BLaER1 (cell line): ENCODE measurements around the gene RASGRF1.

Experiments
- H3K27ac ChIP-seq: shearing (Covaris generic); formaldehyde crosslinking; 2 replicates; pipeline ENCODE4 v1.8.1; 2022
- H3K27me3 ChIP-seq: shearing (Covaris generic); formaldehyde crosslinking; 2 replicates; pipeline ENCODE4 v1.8.1; 2022
- H3K36me3 ChIP-seq: shearing (Covaris generic); formaldehyde crosslinking; 2 replicates; pipeline ENCODE4 v1.8.1; 2022
- H3K4me1 ChIP-seq: shearing (Covaris generic); formaldehyde crosslinking; 2 replicates; pipeline ENCODE4 v1.8.1; 2022
- H3K4me2 ChIP-seq: shearing (Covaris generic); formaldehyde crosslinking; 2 replicates; pipeline ENCODE4 v1.8.1; 2022
- H3K4me3 ChIP-seq: shearing (Covaris generic); formaldehyde crosslinking; 2 replicates; pipeline ENCODE4 v1.8.1; 2022
- H3K9ac ChIP-seq: shearing (Covaris generic); formaldehyde crosslinking; 2 replicates; pipeline ENCODE4 v1.8.1; 2022
- H3K9me3 ChIP-seq: shearing (Covaris generic); formaldehyde crosslinking; 2 replicates; pipeline ENCODE4 v1.8.1; 2022
- H4K20me1 ChIP-seq: shearing (Covaris generic); formaldehyde crosslinking; 2 replicates; pipeline ENCODE4 v1.8.1; 2022
- Cebpa-rat ChIP-seq: shearing (Covaris generic); IDR thresholded peaks from 2 replicates; pipeline ENCODE4 v1.8.1; 2022

RASGRF1 gene

GRCh38 chr15:79099692-79100091 lies 9.1 kb upstream of the RASGRF1 start:
- no peak overlapping the region for H3K4me3 ChIP-seq
- H4K20me1 ChIP-seq, result no peaks in the 10 kb centered on the region
- H3K36me3 ChIP-seq, result no peaks in the 10 kb centered on the region
- H3K27me3 ChIP-seq, result peaks cover 5% of the 10 kb centered on the region; the same call in 1 of the 2 replicates
- peaks cover 23% of the 10 kb centered on the region for H3K9me3 ChIP-seq
- H3K4me2 ChIP-seq, result no peak overlapping the region
- no peak overlapping the region for H3K27ac ChIP-seq
- peaks cover 6% of the 10 kb centered on the region; the same call in 1 of the 2 replicates for H3K4me1 ChIP-seq
- no peak overlapping the region for H3K9ac ChIP-seq
- no peak for TF ChIP-seq Cebpa-rat

DNA sequence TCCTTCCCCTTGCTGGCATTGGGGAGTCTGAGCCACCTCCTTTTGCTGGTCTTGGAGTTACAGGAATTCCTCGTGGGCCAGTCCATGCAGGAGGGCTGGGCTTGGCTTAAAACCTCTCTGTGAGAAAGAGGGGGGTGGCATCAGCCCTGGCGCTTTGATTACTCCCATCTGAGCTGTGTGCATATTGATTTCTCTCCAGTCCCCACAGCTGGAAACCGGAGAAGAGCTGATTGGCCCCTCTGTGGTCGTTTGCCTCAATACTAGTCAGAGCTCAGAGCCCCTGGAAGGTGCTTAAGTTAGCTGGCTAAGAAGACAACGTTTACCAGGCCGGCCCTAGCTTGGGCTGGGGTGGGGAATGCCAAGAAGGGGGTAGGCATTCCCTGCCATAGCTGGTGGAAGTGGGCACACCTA lies 4.0 kb upstream of the RASGRF1 start:
- Histone ChIP-seq H3K36me3 (no peaks in the 10 kb centered on the region), H4K20me1 (peaks cover 20% of the 10 kb centered on the region), H3K27me3 (peaks cover 50% of the 10 kb centered on the region), H3K4me1 (peaks cover 18% of the 10 kb centered on the region), H3K27ac (no peak overlapping the region), H3K4me2 (no peak overlapping the region), H3K9ac (no peak overlapping the region), H3K4me3 (no peak overlapping the region), H3K9me3 (peaks cover 21% of the 10 kb centered on the region; the same call in 1 of the 2 replicates)
- TF ChIP-seq Cebpa-rat, result no peak

DNA sequence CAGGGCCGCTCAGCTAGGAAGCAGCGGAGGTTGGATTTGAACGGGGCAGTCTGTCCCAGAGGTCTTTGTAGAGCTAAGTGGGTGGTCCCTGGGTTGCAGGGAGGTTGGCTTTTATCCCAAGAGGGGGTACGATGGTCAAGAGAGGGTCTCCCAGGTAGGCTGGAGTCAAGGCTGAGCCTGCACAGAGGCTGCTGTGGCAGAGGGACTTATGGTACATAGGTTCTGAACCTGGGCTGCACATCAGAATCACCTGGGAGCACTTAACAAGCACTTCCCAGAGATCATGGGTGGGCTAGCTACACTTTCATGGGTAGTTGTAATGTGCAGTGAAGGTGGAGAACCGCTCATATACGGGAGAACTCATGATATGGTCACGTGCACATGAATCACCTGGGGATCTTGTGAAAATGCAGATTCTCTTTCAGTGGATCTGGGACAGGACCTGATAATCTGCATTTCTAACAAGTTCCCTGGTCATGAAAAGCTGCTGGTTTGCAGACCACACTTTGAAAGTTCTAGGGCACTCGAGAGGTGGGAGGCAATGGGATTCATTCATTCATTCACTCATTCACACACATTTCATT lies 2.9 kb upstream of the RASGRF1 start:
- Histone ChIP-seq H3K27me3 (peaks cover 62% of the 10 kb centered on the region), H3K9ac (no peak overlapping the region), H3K4me3 (no peak overlapping the region), H3K36me3 (no peaks in the 10 kb centered on the region), H3K4me1 (peaks cover 22% of the 10 kb centered on the region), H3K4me2 (no peak overlapping the region), H4K20me1 (peaks cover 32% of the 10 kb centered on the region), H3K9me3 (peaks cover 24% of the 10 kb centered on the region; the same call in 1 of the 2 replicates), H3K27ac (no peak overlapping the region)
- TF ChIP-seq Cebpa-rat, result no peak

GRCh38 chr15:79092382-79092781 lies 1.8 kb upstream of the RASGRF1 start:
- Histone ChIP-seq H3K27ac (no peak overlapping the region), H3K27me3 (peaks cover 72% of the 10 kb centered on the region), H3K36me3 (no peaks in the 10 kb centered on the region), H3K9me3 (peaks cover 24% of the 10 kb centered on the region; the same call in 1 of the 2 replicates), H3K4me2 (no peak overlapping the region), H3K9ac (no peak overlapping the region), H3K4me3 (no peak overlapping the region), H4K20me1 (peaks cover 34% of the 10 kb centered on the region), H3K4me1 (peaks cover 22% of the 10 kb centered on the region)
- TF ChIP-seq Cebpa-rat, result no peak

DNA sequence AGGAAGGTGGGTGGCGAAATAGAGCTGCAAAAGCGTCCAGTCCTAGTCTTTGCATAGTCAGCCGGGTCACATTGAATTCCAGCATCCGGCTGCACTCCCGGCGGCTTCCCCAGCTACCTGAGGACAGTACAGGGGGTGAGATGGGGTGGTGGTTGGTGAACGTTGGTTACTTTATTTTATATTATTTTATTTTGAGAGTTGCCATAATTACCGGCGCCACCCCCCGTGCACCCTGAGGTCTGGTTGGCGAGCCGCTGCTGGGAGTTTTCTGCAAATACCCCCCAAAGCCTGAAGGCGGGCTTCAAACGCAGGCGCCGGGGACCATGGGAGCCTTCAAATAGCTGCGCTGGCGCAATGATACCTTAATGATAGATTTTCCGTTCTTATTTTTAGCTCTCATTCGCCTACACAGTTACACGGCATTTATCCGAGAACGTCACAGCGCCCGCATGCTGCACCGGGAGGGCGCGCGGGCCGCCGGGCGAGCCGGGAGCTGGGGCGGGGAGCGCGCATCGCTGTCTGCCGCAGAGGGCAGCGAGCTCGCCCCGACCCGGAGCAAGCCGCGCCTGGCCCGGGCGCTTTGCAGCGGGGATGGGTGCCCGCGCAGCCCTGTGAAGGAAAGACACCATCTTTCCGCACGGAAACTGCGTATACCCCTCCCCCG lies 756 bp upstream of the RASGRF1 start:
- Histone ChIP-seq H4K20me1 (peaks cover 34% of the 10 kb centered on the region), H3K4me2 (peak overlapping the region; percentile 62), H3K4me1 (peaks cover 22% of the 10 kb centered on the region), H3K9ac (no peak overlapping the region), H3K27me3 (peaks cover 82% of the 10 kb centered on the region), H3K4me3 (peak overlapping the region; percentile 53), H3K36me3 (no peaks in the 10 kb centered on the region), H3K9me3 (peaks cover 24% of the 10 kb centered on the region; the same call in 1 of the 2 replicates), H3K27ac (no peak overlapping the region)
- no peak for TF ChIP-seq Cebpa-rat

- Histone ChIP-seq H3K27me3 (peaks cover 80% of the 10 kb centered on the region), H3K27ac (no peak overlapping the region), H3K4me2 (peak overlapping the region; percentile 62), H3K9me3 (peaks cover 24% of the 10 kb centered on the region; the same call in 1 of the 2 replicates), H3K36me3 (no peaks in the 10 kb centered on the region), H3K4me1 (peaks cover 22% of the 10 kb centered on the region), H3K4me3 (peak overlapping the region; percentile 53), H3K9ac (no peak overlapping the region), H4K20me1 (peaks cover 34% of the 10 kb centered on the region)
- TF ChIP-seq Cebpa-rat, result no peak
Observed at GRCh38 chr15:79089890-79090486, 592 bp downstream of the RASGRF1 start.

DNA sequence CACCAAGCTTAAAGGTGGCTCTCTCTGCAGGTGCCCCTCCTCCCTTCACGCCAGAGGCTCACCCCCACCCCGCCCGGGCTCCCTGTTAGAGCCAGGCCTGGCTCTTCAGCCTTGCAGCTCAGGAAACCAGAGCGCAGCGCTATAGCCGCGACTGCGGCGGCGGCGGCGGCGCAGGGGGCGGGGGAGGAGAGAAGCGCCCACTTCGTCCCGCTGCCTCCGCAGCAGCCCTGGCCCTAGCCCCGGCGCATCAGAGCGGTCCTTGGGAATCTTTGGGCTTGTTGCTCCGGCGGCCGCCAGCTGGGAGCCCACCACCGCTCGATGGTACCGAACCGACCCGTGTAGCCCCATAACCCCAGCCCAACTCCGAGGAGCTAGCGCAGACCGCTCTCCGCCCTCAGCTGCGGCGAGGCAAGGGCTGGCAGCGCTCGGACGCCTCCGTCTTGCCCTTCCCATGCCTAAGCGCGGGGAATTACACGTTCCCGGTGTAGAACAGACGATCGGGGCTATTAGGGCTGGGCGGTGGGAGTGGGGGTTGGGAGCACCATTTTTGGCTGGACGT lies 1.2 kb downstream of the RASGRF1 start:
- peaks cover 24% of the 10 kb centered on the region; the same call in 1 of the 2 replicates for H3K9me3 ChIP-seq
- no peak for TF ChIP-seq Cebpa-rat
- no peaks in the 10 kb centered on the region for H3K36me3 ChIP-seq
- H4K20me1 ChIP-seq, result peaks cover 34% of the 10 kb centered on the region
- H3K4me1 ChIP-seq, result peaks cover 22% of the 10 kb centered on the region
- H3K27me3 ChIP-seq, result peaks cover 77% of the 10 kb centered on the region
- H3K27ac ChIP-seq, result no peak overlapping the region
- H3K9ac ChIP-seq, result no peak overlapping the region
- H3K4me2 ChIP-seq, result peak overlapping the region; percentile 62
- H3K4me3 ChIP-seq, result peak overlapping the region; percentile 53

DNA sequence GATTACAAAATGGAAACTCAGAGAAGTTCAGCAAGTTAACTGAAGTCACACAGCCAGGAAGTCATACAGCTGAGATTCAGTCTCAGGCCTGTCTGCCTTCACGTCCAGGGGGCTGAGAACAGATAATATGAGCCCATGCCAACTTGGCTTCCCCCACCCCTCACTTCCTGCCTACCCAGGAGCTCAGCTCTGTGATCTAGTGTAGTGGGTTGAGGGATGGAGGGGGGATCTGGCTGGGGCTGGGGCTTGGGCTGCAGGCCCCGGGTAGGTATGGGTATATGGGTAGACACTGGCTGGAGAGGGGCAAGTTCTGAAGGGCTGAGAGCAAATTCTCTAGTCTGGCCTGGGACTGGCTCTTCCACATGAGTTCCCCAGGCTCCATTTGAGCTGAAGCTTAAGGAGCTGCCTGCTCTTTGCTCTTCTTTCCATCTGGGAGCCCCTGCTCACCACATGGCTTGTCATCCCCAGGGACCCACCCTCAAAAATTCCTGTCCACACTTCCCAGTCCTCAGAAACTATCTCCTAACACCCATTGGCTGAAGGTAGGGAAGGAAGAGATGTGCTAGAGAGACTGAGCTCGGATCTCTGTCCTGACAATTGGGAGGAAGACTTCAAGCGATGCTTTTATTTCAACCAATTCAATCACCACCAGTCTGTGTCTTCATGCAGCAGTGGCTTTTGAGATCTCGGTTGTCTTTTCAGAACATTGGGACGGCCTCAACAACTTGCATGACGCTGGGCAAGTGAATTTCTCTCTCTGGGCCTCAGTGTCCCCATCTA lies 2.0 kb downstream of the RASGRF1 start:
- Histone ChIP-seq H3K27ac (no peak overlapping the region), H3K4me1 (peaks cover 23% of the 10 kb centered on the region), H3K4me2 (no peak overlapping the region; the same call in 1 of the 2 replicates), H3K9me3 (peaks cover 24% of the 10 kb centered on the region; the same call in 1 of the 2 replicates), H3K9ac (no peak overlapping the region), H3K36me3 (no peaks in the 10 kb centered on the region), H3K4me3 (no peak overlapping the region; the same call in 1 of the 2 replicates), H3K27me3 (peaks cover 72% of the 10 kb centered on the region), H4K20me1 (peaks cover 34% of the 10 kb centered on the region)
- TF ChIP-seq Cebpa-rat, result no peak

DNA sequence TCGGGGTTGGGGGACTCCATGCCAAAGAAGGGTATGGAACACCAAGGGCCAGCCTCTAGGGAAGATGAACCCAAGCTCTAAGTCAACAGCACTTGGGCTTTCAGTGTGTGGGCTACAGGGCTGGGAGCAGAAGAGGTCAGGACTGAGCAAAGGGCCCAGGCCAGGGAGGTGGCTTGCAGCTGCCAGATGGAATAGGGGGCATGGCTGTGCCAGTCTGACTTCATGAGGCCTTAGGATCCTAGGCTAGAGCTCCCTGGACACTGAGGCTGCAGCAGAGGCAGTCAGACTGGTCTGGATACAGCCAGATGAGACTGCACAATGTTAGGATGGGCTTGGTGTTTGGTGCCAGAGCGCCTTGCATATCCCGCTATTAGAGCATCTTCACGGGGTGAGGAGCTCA lies 3.8 kb downstream of the RASGRF1 start:
- TF ChIP-seq Cebpa-rat, result no peak
- H4K20me1 ChIP-seq, result peaks cover 34% of the 10 kb centered on the region
- peaks cover 54% of the 10 kb centered on the region for H3K27me3 ChIP-seq
- H3K9ac ChIP-seq, result no peak overlapping the region
- H3K4me2 ChIP-seq, result no peak overlapping the region
- no peak overlapping the region for H3K27ac ChIP-seq
- H3K4me3 ChIP-seq, result no peak overlapping the region
- H3K4me1 ChIP-seq, result peaks cover 41% of the 10 kb centered on the region
- no peaks in the 10 kb centered on the region for H3K36me3 ChIP-seq
- peaks cover 24% of the 10 kb centered on the region; the same call in 1 of the 2 replicates for H3K9me3 ChIP-seq
